K562 (cell line): Measurements from ENCODE around the gene DYRK1A. TPM values are rescaled to one million over a fixed set of nuclear protein-coding genes. Genes with fewer than 3 reads are reported as not detected.
A peak's percentile ranks its signal among the peaks of the same experiment; 100 is the strongest.

Experiments
- ATF1 ChIP-seq, 2 experiments: fragments of 450-650 bp in 1 of 2; IDR thresholded peaks; 2 replicates each; pipeline ENCODE4 v1.6.1; 2016; ENCODE audit warnings: missing compliant biosample characterization in 1 of 2, missing genetic modification characterization in 1 of 2
- ETV1 ChIP-seq: fragments of 450-650 bp; conservative IDR thresholded peaks from 2 replicates; pipeline ENCODE4 v1.6.1; 2016; ENCODE audit warnings: missing genetic modification characterization, control low read depth, low read depth, missing compliant biosample characterization
- HNRNPL ChIP-seq: fragments of 200-400 bp; formaldehyde crosslinking; IDR thresholded peaks from 2 replicates; pipeline ENCODE4 v1.6.1; 2017; ENCODE audit warnings: low read depth, mild to moderate bottlenecking, low read length
- ID3 ChIP-seq, 2 experiments: fragments of 250-450 bp in 1 of 2; fragments of 450-650 bp in 1 of 2; sonication (Bioruptor Pico) in 1 of 2; IDR thresholded peaks; 2 replicates each; pipeline versions ENCODE4 v1.6.1 to v1.8.0; 2016 to 2021; ENCODE audit warnings: mild to moderate bottlenecking in 2 of 2, moderate library complexity in 2 of 2, missing compliant biosample characterization in 1 of 2, missing genetic modification characterization in 1 of 2
- MAZ ChIP-seq, 2 experiments: fragments of 450-650 bp in 1 of 2; sonication (generic) in 1 of 2; formaldehyde crosslinking; IDR thresholded peaks in 1 of 2; conservative IDR thresholded peaks in 1 of 2; 2 replicates each; pipeline versions ENCODE4 v1.4.0 to v1.5.0; 2020; ENCODE audit warnings: mild to moderate bottlenecking in 1 of 2, missing genetic modification reagents in 1 of 2
- MNT ChIP-seq, 2 experiments: fragments of 450-650 bp; conservative IDR thresholded peaks; 2 replicates each; pipeline ENCODE4 v1.6.1; 2017; ENCODE audit warnings: mild to moderate bottlenecking in 2 of 2, moderate library complexity in 2 of 2
- PPARD ChIP-seq: fragments of 250-450 bp; sonication (Bioruptor Pico); IDR thresholded peaks from 2 replicates; pipeline ENCODE4 v1.8.0; 2022; ENCODE audit warnings: inconsistent platforms, mild to moderate bottlenecking, moderate library complexity
- TEAD4 ChIP-seq, 2 experiments: sonication (generic) in 1 of 2; formaldehyde crosslinking in 1 of 2; IDR thresholded peaks; 2 replicates each; pipeline versions ENCODE4 v1.6.1 to v1.8.0; 2012 to 2022; ENCODE audit warnings: borderline replicate concordance in 1 of 2, inconsistent platforms in 1 of 2, low read length in 1 of 2, mild to moderate bottlenecking in 1 of 2, missing genetic modification reagents in 1 of 2
- ZBTB40 ChIP-seq, 2 experiments: fragments of 450-650 bp in 1 of 2; sonication (generic) in 1 of 2; formaldehyde crosslinking in 1 of 2; IDR thresholded peaks; 2 replicates each; pipeline versions ENCODE4 v1.7.1 to v1.9.0; 2016 to 2022; ENCODE audit warnings: inconsistent platforms in 1 of 2, mild to moderate bottlenecking in 1 of 2, missing genetic modification reagents in 1 of 2
- ZNF512 ChIP-seq: IDR thresholded peaks from 2 replicates; pipeline ENCODE4 v1.6.1; 2016; ENCODE audit warnings: missing genetic modification characterization, missing compliant biosample characterization
- ZNF696 ChIP-seq: fragments of 250-450 bp; sonication (Bioruptor Pico); conservative IDR thresholded peaks from 2 replicates; pipeline ENCODE4 v1.4.0; 2020; ENCODE audit warnings: mild to moderate bottlenecking, moderate library complexity
- polyA plus RNA-seq, 8 experiments: library from polyadenylated mRNA; depleted of rRNA in 4 of 8; stranded (reverse) in 5 of 8; unstranded in 3 of 8; fragments of >200 nt; fragmentation: Nextera tagmentation in 2 of 8; fragmentation: Illumina TruSeq in 1 of 8; extraction: Ambion mirVana in 2 of 8; extraction: Trizol in 1 of 8; gene quantifications; 2 replicates each; pipeline versions ENCODE4 v1.2.1 to v1.2.3, GENCODE V29; 2011 to 2014; ENCODE audit warnings: inconsistent platforms in 1 of 8, missing spikeins in 1 of 8
- total RNA-seq, 7 experiments: library from RNA; depleted of rRNA in 6 of 7; stranded (reverse); fragments of >200 nt in 6 of 7; fragmentation: Illumina TruSeq in 2 of 7; extraction: Trizol in 2 of 7; gene quantifications; 2 replicates each; pipeline versions ENCODE4 v1.2.1 to v1.2.3, GENCODE V29; 2011 to 2021; ENCODE audit warnings: low replicate concordance in 1 of 7

The DYRK1A gene
- total and polyA plus RNA-seq, 9 of the 15 experiments (the other 6 are each of a cell fraction or from before 2014, with no cell fraction given), result 3.7 to 64.8 (median 42.3) TPM

- no peak for TF ChIP-seq ID3 (CRISPR knock-in tag; IDR thresholded peaks at IDR 0.05)
- 0 out of 2 replicates have a peak, but pooled peaks have one; percentile 35 for TF ChIP-seq ID3 (tag; IDR thresholded peaks at IDR 0.05)
- no peak for TF ChIP-seq HNRNPL
- 0 out of 2 replicates have a peak, but pooled peaks have one; percentile 22 for TF ChIP-seq ZBTB40 (IDR thresholded peaks at IDR 0.05)
- no peak for TF ChIP-seq ZBTB40 (CRISPR knock-in tag; IDR thresholded peaks at IDR 0.05)
- no peak for TF ChIP-seq ZNF696 (CRISPR knock-in tag)
- TF ChIP-seq MAZ (CRISPR knock-in tag; conservative IDR thresholded peaks at IDR 0.05 in 1 of 2, IDR thresholded peaks at IDR 0.05 in 1 of 2), result no peak
- TF ChIP-seq TEAD4 (IDR thresholded peaks at IDR 0.05; ENCODE audit: low read length), result no peak
- TF ChIP-seq TEAD4 (CRISPR knock-in tag; IDR thresholded peaks at IDR 0.05; ENCODE audit: borderline replicate concordance), result no peak
- TF ChIP-seq ETV1, result no peak
- no peak for TF ChIP-seq PPARD (CRISPR knock-in tag)
- TF ChIP-seq MNT (conservative IDR thresholded peaks at IDR 0.05), result 0 out of 4 replicates have a peak, but pooled peaks of 1 of the 2 experiments have one; percentile 2
- TF ChIP-seq ZNF512, result 0 out of 2 replicates have a peak, but pooled peaks have one; percentile 40
- TF ChIP-seq ATF1 (CRISPR knock-in tag; IDR thresholded peaks at IDR 0.05), result no peak
- 0 out of 2 replicates have a peak, but pooled peaks have one; percentile 14 for TF ChIP-seq ATF1 (tag; IDR thresholded peaks at IDR 0.05)
These were observed 184.2 kb downstream of the DYRK1A start (continued) for GRCh38 chr21:37550618-37551330.
